Esophagus (tissue), 2 donors: ENCODE results near the gene PDE3A. TPM values are rescaled to one million over a fixed set of nuclear protein-coding genes. Genes with fewer than 3 reads are reported as not detected.

Experiments
- H3K27ac ChIP-seq, 2 donors: one replicate each; pipeline ENCODE4 v1.5.1; 2013; ENCODE audit warnings: low read depth in 2 of 2, mild to moderate bottlenecking in 2 of 2, inconsistent platforms in 1 of 2, low read length in 1 of 2, moderate library complexity in 1 of 2
- H3K27me3 ChIP-seq, 2 donors: one replicate each; pipeline ENCODE4 v1.6.1; 2013; ENCODE audit warnings: low read length in 2 of 2, control low read depth in 1 of 2, mild to moderate bottlenecking in 1 of 2; ENCODE audit not compliant: insufficient read depth in 2 of 2, control insufficient read depth in 1 of 2
- H3K36me3 ChIP-seq, 2 donors: one replicate each; pipeline ENCODE4 v1.6.1; 2013; ENCODE audit warnings: low read length in 1 of 2; ENCODE audit not compliant: control insufficient read depth in 2 of 2, insufficient read depth in 2 of 2
- H3K4me1 ChIP-seq, 2 donors: one replicate each; pipeline ENCODE4 v1.6.1; 2013; ENCODE audit warnings: low read length in 1 of 2; ENCODE audit not compliant: control insufficient read depth in 2 of 2, insufficient read depth in 2 of 2
- H3K4me3 ChIP-seq, 2 donors: one replicate each; pipeline ENCODE4 v1.5.1; 2013; ENCODE audit warnings: low read length in 2 of 2, mild to moderate bottlenecking in 2 of 2, low read depth in 1 of 2, moderate library complexity in 1 of 2
- H3K9me3 ChIP-seq, 2 donors: one replicate each; pipeline ENCODE4 v1.6.1; 2013; ENCODE audit warnings: mild to moderate bottlenecking in 2 of 2, low read depth in 1 of 2, low read length in 1 of 2, moderate library complexity in 1 of 2; ENCODE audit not compliant: control insufficient read depth in 2 of 2, insufficient read depth in 1 of 2
- WGBS, 2 donors: extraction: QIAGEN DNeasy Blood & Tissue Kit; methylation state at CpG; one replicate each; pipeline ENCODE4 v1.1.7; 2013; 5-methylcytosine and 5-hydroxymethylcytosine counted together
- polyA plus RNA-seq, 2 donors: library from polyadenylated mRNA; stranded (reverse); fragments of 200-250 nt; gene quantifications; one replicate each; pipeline ENCODE4 v1.2.3, GENCODE V29; 2013
- donor health status: healthy with polysubstance abuse.
- donor health status: Bipolar disorder and iron deficiency.

The PDE3A gene
- polyA plus RNA-seq, 2 donors: 0.53 to 1.0 TPM

DNA sequence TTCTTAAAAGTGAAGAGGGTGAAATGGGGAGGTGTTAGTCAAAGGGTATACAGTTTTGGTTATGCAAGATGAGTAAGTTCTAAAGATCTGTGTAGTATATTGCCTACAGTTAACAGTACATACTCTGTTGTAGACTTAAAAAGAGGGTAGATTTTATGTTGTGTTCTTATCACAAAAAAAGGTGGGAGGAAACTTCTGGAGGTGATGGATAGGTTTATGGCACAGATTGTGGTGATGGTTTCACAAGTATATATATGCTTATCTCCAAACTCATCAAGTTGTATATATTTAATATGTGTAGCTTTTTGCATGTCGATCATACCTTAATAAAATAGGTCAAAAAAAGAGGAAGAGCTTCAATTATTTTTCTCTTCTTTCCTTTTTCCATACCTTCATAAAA, 64.0 kb downstream of the PDE3A start:
- Histone ChIP-seq H3K4me3 (no peak overlapping the region), H3K4me1 (no peaks in the 10 kb centered on the region), H3K27ac (no peak overlapping the region), H3K36me3 (no peaks in the 10 kb centered on the region), H3K9me3 (no peaks in the 10 kb centered on the region), H3K27me3 (no peaks in the 10 kb centered on the region)
- 82 to 94% methylated on average over 1 of the region's 1 CpG for WGBS, 2 donors

DNA sequence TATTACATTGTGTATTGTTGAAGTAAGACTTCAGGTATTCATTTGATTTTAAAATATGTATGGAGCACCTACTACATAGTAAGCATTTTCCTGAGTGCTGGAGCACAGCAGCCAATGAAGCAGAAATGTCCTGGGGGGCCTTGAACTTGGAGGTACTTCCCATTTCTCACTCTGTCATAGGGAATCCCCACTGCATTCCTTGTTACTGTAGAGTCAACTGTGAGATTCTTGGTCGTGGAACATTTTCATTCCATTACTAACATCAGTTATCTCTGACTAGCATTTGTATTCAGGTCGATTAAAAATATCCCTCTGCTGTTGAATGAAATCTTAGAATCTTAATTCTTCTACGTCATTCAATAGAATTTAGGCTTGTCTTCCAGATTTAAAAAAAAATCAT, 66.7 kb downstream of the PDE3A start:
- H3K27me3 ChIP-seq: no peaks in the 10 kb centered on the region
- WGBS, 2 donors: 49 to 59% methylated on average over 3 of the region's 3 CpGs

DNA sequence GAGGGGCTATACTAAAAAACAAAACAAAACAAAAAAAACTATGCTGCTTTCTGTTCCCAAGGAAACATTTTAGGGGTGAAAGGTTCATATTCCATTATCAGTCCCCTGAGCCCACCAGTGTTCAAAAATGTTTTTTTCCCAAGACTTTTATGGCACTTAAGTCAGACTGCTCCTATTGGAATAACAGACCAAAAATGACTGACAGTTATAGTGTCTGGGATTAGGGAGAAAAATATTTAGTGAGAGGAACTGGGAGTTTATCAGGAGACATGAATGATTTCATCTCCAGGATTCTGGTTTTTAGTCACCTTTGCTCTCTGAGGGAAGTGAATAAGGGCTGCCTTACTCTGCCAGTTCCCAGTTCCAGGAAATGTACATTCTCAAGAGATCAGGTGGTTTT, 68.0 kb downstream of the PDE3A start:
- Histone ChIP-seq H3K27me3 (no peaks in the 10 kb centered on the region), H3K27ac (no peak overlapping the region), H3K4me3 (no peak overlapping the region), H3K9me3 (no peaks in the 10 kb centered on the region), H3K4me1 (no peaks in the 10 kb centered on the region), H3K36me3 (no peaks in the 10 kb centered on the region)

More for the DNA sequence above, 66.7 kb downstream of the PDE3A start:
- Histone ChIP-seq H3K4me3 (no peak overlapping the region), H3K27ac (no peak overlapping the region), H3K4me1 (no peaks in the 10 kb centered on the region), H3K9me3 (no peaks in the 10 kb centered on the region), H3K36me3 (no peaks in the 10 kb centered on the region)

DNA sequence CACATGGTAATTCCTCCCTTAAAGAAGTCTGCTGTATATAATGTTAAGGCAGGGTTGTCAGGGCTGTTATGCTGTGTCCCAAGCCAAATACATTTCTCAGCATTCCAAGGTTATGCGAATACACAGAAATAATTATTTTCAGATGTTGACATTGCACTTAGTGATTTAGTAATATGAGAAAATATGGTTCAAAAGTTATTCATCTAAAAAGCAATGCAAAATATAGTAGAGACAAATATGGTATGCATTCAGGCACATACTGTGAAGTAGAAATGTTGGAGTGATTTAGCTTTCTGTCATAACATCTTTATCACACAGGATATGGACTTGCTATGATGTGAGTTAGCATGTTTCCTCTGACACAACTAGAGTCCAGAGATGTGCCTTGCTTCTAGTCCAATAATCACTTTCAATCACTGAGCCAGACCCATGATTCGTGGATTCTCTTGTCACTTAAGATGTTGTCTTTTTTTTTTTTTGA, 70.0 kb downstream of the PDE3A start:
- H3K27ac ChIP-seq: no peak overlapping the region
- H3K4me3 ChIP-seq: no peak overlapping the region
- H3K27me3 ChIP-seq: no peaks in the 10 kb centered on the region
- no peaks in the 10 kb centered on the region for H3K36me3 ChIP-seq
- WGBS, 2 donors: 63% methylated on average over 2 of the region's 2 CpGs
- H3K9me3 ChIP-seq: no peaks in the 10 kb centered on the region
- no peaks in the 10 kb centered on the region for H3K4me1 ChIP-seq

DNA sequence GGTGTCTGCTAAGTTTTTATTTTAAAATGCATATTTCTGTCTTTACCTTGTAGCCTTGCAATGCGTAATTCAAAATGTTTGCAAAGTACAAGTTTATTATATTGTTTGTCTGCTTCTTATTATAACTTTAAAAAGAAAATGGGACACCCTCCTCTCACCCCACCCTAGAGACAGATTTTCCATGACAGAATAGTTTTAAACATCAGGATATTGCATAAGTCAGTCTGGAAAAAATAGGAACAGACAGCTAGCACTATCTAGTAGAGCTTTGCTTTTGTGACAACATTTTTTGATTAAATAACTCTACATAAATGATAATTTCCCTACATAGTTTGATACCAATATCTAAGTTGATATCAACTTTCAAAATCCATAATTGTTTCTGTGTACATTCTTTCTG, 71.3 kb downstream of the PDE3A start:
- Histone ChIP-seq H3K27ac (no peak overlapping the region), H3K36me3 (no peaks in the 10 kb centered on the region), H3K4me3 (no peak overlapping the region), H3K27me3 (no peaks in the 10 kb centered on the region), H3K9me3 (no peaks in the 10 kb centered on the region), H3K4me1 (no peaks in the 10 kb centered on the region)
- WGBS, 2 donors: 87 to 91% methylated on average over 1 of the region's 1 CpG

DNA sequence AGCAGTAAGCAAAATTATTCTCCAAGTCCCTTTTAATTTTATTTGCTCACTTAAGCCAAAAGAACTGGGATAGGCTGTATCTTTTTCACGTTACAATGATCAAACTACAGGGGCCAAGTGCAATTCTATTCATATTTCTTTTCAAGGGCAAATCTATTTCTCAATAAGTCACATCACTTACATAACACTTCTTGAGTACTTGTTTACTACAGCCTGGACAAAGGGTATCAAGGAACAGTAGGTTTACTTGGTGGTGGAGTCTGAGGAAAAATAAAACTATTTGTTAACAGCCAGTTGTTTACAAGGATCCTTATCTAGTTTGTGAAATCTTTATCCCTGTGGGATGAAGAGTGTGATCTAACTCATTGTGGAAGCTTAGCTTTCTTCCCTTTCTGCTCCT, 72.1 kb downstream of the PDE3A start:
- Histone ChIP-seq H3K27me3 (no peaks in the 10 kb centered on the region), H3K27ac (no peak overlapping the region), H3K4me1 (no peaks in the 10 kb centered on the region), H3K9me3 (no peaks in the 10 kb centered on the region), H3K36me3 (no peaks in the 10 kb centered on the region), H3K4me3 (no peak overlapping the region)
- 51 to 59% methylated on average over 1 of the region's 1 CpG for WGBS, 2 donors

DNA sequence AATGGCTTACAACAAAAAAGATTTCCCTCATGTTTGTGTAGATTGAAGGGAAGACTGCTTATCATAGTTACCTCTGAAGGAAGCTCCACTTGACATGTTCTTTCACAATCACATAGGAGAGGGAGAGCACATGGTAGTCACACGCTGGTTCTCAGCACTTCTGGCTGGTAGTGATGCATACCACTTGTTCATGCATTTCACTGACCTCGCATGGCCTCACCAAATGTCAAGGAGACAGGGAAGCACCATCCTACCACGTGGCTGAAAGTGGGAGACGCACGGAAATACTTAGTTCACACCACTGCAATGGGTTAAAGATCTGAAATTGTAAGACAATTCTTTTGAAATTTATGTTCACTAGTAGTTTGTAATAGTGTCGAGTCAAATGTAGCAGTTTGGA, 74.0 kb downstream of the PDE3A start:
- 79 to 87% methylated on average over 6 of the region's 6 CpGs for WGBS, 2 donors
- no peaks in the 10 kb centered on the region for H3K36me3 ChIP-seq
- no peak overlapping the region for H3K27ac ChIP-seq

DNA sequence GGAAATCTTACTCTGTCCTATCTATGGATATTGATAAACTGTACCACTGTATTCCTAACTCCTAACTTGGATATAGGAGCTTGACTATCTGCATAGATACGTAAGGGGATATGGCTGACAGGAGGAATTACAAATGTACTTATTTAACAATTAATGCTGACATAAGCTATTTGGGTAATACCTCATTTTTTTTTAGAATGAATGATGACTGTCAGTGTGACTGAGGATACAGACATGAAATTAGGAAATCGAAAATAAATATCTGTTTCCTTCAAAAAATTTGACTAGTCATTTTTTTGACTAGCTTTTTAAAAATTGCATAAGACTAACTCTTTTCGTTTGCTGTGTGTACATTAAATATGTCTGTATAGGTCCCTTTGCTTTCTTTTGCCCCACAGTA, 74.9 kb downstream of the PDE3A start:
- Histone ChIP-seq H3K27me3 (no peaks in the 10 kb centered on the region), H3K27ac (no peak overlapping the region), H3K36me3 (no peaks in the 10 kb centered on the region), H3K4me1 (no peaks in the 10 kb centered on the region), H3K4me3 (no peak overlapping the region), H3K9me3 (no peaks in the 10 kb centered on the region)
- 68 to 79% methylated on average over 3 of the region's 3 CpGs for WGBS, 2 donors

More for the DNA sequence above, 74.0 kb downstream of the PDE3A start:
- Histone ChIP-seq H3K4me3 (no peak overlapping the region), H3K4me1 (no peaks in the 10 kb centered on the region), H3K9me3 (no peaks in the 10 kb centered on the region), H3K27me3 (no peaks in the 10 kb centered on the region)

DNA sequence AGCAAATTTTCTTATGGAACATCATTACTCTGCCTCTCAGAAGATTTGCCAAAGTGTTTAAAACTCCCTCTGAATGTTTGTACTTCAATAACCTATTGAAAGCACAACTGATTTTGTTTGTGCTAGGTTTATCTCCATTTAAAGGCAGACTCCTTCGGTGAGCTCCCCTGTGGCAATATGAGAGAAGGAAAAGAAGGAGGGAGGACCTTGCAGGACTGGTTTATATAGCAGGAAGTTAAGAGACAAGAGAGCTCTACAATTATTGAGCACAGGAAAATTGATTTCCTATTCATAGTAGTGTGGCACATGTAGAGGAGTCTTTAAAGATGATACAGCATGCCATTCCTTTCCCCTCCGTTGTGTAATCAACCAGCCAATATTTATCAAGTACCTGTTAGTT, 75.5 kb downstream of the PDE3A start:
- WGBS, 2 donors: 48 to 57% methylated on average over 2 of the region's 2 CpGs
- H3K27me3 ChIP-seq: no peaks in the 10 kb centered on the region
- H3K9me3 ChIP-seq: no peaks in the 10 kb centered on the region
- H3K4me1 ChIP-seq: no peaks in the 10 kb centered on the region
- H3K36me3 ChIP-seq: no peaks in the 10 kb centered on the region
- H3K4me3 ChIP-seq: no peak overlapping the region
- H3K27ac ChIP-seq: no peak overlapping the region

DNA sequence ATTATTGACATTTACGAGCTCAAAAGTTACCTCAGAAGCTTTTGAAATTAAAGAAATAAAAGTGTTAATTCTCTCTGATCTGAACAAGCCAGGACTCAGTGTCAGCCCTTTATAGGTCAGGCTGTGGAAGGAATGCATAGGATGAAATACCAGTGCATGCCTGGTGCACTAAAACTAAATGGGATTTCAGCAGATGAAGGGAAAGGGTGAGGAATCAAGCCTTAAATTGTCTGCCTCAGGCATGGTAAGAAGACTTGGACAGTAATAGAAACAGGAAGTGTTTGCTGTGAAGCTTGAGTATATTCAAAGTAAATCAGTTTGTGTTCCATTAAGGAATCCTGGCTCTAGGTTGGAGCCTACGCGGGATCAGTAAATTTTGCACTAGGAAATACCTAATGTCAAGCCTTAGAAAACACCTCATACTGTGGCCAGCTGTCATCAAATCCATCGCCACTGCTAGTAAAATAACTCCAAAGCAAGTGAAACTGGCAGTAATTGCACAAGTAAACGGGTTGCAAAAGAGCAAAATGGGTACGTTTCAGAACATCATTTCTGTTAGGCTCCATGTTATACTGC, 76.3 kb downstream of the PDE3A start:
- WGBS, 2 donors: 81% methylated on average over 6 of the region's 6 CpGs
- Histone ChIP-seq H3K9me3 (no peaks in the 10 kb centered on the region), H3K36me3 (no peaks in the 10 kb centered on the region), H3K27me3 (no peaks in the 10 kb centered on the region), H3K4me3 (no peak overlapping the region), H3K4me1 (no peaks in the 10 kb centered on the region), H3K27ac (peak overlapping the region in 1 of 2 donors; percentile 4)
